ENCODE measurements around the gene ANTXR2. TPM values are rescaled to one million over a fixed set of nuclear protein-coding genes. Genes with fewer than 3 reads are reported as not detected.
"Not testable (repeated sequence)": the region's sequence is repeated elsewhere in the genome, so short reads cannot be mapped to it uniquely, and the experiment has no call there.

Gene ANTXR2
- total RNA-seq, 5 donors from 2014 or later (not counting 1 experiment from before 2014, with no cell fraction given): 45.1 to 64.3 (median 48.2) TPM

DNA sequence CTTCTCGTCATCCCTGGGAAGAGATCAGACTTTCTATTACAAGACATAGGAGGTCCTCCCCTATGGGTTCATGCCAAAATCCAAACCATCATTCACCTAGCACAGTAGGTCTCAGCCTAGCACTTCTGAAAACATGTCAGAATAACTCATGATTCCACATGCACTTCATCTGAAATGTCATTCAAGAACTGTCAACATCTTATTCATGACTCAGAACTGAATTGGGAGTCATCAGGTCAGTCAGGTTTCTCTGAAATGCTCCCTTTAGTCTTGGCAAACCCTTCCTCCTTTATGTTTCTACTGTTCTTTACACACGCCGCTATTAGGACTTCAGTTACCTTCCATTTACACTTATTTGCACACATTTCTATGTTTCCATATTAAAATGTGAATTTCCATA, 67.2 kb downstream of the ANTXR2 start:
- H3K4me1 Mint-ChIP-seq: peaks cover 44 to 54% (median 50%) of the 10 kb centered on the region in 3 donors
- Histone ChIP-seq H3K36me3 (ENCODE audit: control insufficient read depth in 2 of 2, extremely low read depth in 1 of 2, insufficient read depth in 1 of 2, low read length in 1 of 2) (no peaks in the 10 kb centered on the region), H3K4me1 (ENCODE audit: control insufficient read depth in 1 of 2, extremely low read depth in 1 of 2, insufficient read depth in 2 of 2, low read length in 2 of 2) (peaks cover 0 to 8% of the 10 kb centered on the region in 2 experiments), H3K27me3 (replicated peaks in 1 of 2; ENCODE audit: control insufficient read depth in 2 of 2, extremely low read depth in 1 of 2, insufficient read depth in 2 of 2, low read length in 1 of 2) (no peaks in the 10 kb centered on the region), H3K27ac (ENCODE audit: low read length) (no peak overlapping the region), H3K4me3 (ENCODE audit: control insufficient read depth in 1 of 2, extremely low read depth in 1 of 2, low read length in 1 of 2) (no peak overlapping the region), H3K9me3 (no peaks in the 10 kb centered on the region)
- ChIA-PET CTCF (no interaction called here), POLR2A (no interaction called here)
- peak overlapping the region; percentile 25 to 52 for H3K27ac Mint-ChIP-seq
- no peaks in the 10 kb centered on the region for H3K27me3 Mint-ChIP-seq
- ATAC-seq (replicated peaks in 1 of 4) (peak in 3 of 4 experiments; percentile 26 to 55 (median 36)), DNase-seq (no peak)
- peaks cover 7 to 9% (median 7%) of the 10 kb centered on the region in 3 donors for H3K9me3 Mint-ChIP-seq
- 81% methylated on average over 3 of the region's 3 CpGs for WGBS (ENCODE audit: insufficient coverage)
- peaks cover 62% of the 10 kb centered on the region for H3K36me3 Mint-ChIP-seq
- H3K4me3 Mint-ChIP-seq: no peak overlapping the region

DNA sequence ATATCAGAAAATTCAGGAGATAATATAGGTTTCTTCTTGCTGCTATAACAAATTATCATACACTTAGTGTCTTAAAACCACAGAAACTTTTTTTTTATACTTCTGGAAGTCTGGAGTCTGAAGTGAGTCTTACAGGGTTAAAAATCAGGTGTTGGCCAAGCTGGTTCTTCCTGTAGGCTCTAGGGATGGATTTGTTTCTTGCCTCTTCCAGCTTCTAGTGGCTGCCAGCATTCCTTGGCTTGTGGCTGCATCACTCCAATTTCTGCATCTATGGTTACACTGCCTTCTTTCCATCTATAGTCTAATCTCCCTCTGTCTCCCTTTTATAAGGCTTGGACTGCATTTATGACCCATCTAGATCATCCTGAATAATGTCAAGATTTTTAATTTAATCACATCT, 68.7 kb downstream of the ANTXR2 start:
- no peak for DNase-seq
- no peak overlapping the region for H3K4me3 Mint-ChIP-seq
- ChIA-PET POLR2A (no interaction called here), CTCF (interaction anchor here in 1 of 2 donors (0.7 kb wide), 1 partner anchor 333 kb away, joined by 3 read pairs; no protein-coding TSS in a partner anchor)
- H3K9me3 ChIP-seq: no peaks in the 10 kb centered on the region
- H3K36me3 ChIP-seq (ENCODE audit: control insufficient read depth in 2 of 2, extremely low read depth in 1 of 2, insufficient read depth in 1 of 2, low read length in 1 of 2): no peaks in the 10 kb centered on the region
- no peak overlapping the region for H3K4me3 ChIP-seq (ENCODE audit: control insufficient read depth in 1 of 2, extremely low read depth in 1 of 2, low read length in 1 of 2)
- no peaks in the 10 kb centered on the region for H3K27me3 ChIP-seq (replicated peaks in 1 of 2; ENCODE audit: control insufficient read depth in 2 of 2, extremely low read depth in 1 of 2, insufficient read depth in 2 of 2, low read length in 1 of 2)
- no peak overlapping the region for H3K27ac Mint-ChIP-seq
- no peaks in the 10 kb centered on the region for H3K27me3 Mint-ChIP-seq
- H3K27ac ChIP-seq (ENCODE audit: low read length): no peak overlapping the region
- peaks cover 37 to 45% (median 41%) of the 10 kb centered on the region in 3 donors for H3K4me1 Mint-ChIP-seq
- no peak for ATAC-seq (replicated peaks in 1 of 4)
- peaks cover 7 to 9% (median 7%) of the 10 kb centered on the region in 3 donors for H3K9me3 Mint-ChIP-seq
- peaks cover 54% of the 10 kb centered on the region for H3K36me3 Mint-ChIP-seq
- H3K4me1 ChIP-seq (ENCODE audit: control insufficient read depth in 1 of 2, extremely low read depth in 1 of 2, insufficient read depth in 2 of 2, low read length in 2 of 2): peaks cover 0 to 8% of the 10 kb centered on the region in 2 experiments

DNA sequence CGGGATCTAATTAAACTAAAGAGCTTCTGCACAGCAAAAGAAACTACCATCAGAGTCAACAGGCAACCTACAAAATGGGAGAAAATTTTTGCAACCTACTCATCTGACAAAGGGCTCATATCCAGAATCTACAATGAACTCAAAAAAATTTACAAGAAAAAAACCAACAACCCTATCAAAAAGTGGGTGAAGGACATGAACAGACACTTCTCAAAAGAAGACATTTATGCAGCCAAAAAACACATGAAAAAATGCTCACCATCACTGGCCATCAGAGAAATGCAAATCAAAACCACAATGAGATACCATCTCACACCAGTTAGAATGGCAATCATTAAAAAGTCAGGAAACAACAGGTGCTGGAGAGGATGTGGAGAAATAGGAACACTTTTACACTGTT, 70.5 kb downstream of the ANTXR2 start:
- H3K27me3 ChIP-seq (replicated peaks in 1 of 2; ENCODE audit: control insufficient read depth in 2 of 2, extremely low read depth in 1 of 2, insufficient read depth in 2 of 2, low read length in 1 of 2); DNase-seq; H3K27ac ChIP-seq (ENCODE audit: low read length); H3K9me3 Mint-ChIP-seq; ATAC-seq (replicated peaks in 1 of 4); H3K4me3 Mint-ChIP-seq; H3K27ac Mint-ChIP-seq; H3K9me3 ChIP-seq; H3K36me3 ChIP-seq (ENCODE audit: control insufficient read depth in 2 of 2, extremely low read depth in 1 of 2, insufficient read depth in 1 of 2, low read length in 1 of 2); H3K4me3 ChIP-seq (ENCODE audit: control insufficient read depth in 1 of 2, extremely low read depth in 1 of 2, low read length in 1 of 2); H3K27me3 Mint-ChIP-seq; CTCF ChIA-PET; POLR2A ChIA-PET: not testable (repeated sequence)
- Mint-ChIP-seq H3K4me1 (peaks cover 30 to 44% (median 34%) of the 10 kb centered on the region in 3 donors), H3K36me3 (peaks cover 50% of the 10 kb centered on the region)
- no CpG with 5 or more reads among the region's 1 CpG for WGBS (ENCODE audit: insufficient coverage)
- H3K4me1 ChIP-seq (ENCODE audit: control insufficient read depth in 1 of 2, extremely low read depth in 1 of 2, insufficient read depth in 2 of 2, low read length in 2 of 2): peaks cover 0 to 11% of the 10 kb centered on the region in 2 experiments

DNA sequence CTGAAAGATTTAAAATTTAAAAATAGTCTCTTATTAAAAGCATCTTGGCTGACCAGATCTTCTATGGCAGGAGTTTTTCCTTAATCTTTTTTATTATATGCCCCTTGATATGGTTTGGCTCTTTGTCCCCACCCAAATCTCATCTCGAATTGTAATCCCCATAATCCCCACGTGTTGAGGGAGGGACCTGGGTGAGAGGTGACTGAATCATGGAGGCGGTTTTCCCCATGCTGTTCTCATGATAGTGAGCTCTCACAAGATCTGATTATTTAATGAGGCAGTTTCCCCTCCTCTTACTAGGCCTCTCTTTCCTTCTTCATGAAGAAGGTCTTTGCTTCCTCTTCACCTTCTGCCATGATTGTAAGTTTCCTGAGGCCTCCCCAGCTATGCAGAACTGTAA, 74.0 kb downstream of the ANTXR2 start:
- WGBS (ENCODE audit: insufficient coverage): no CpG with 5 or more reads among the region's 3 CpGs
- H3K27me3 ChIP-seq (replicated peaks in 1 of 2; ENCODE audit: control insufficient read depth in 2 of 2, extremely low read depth in 1 of 2, insufficient read depth in 2 of 2, low read length in 1 of 2); H3K27ac ChIP-seq (ENCODE audit: low read length); H3K27ac Mint-ChIP-seq; H3K4me3 Mint-ChIP-seq; DNase-seq; H3K9me3 Mint-ChIP-seq; ATAC-seq (replicated peaks in 1 of 4); CTCF ChIA-PET; H3K4me1 ChIP-seq (ENCODE audit: control insufficient read depth in 1 of 2, extremely low read depth in 1 of 2, insufficient read depth in 2 of 2, low read length in 2 of 2); H3K4me3 ChIP-seq (ENCODE audit: control insufficient read depth in 1 of 2, extremely low read depth in 1 of 2, low read length in 1 of 2); H3K36me3 ChIP-seq (ENCODE audit: control insufficient read depth in 2 of 2, extremely low read depth in 1 of 2, insufficient read depth in 1 of 2, low read length in 1 of 2); POLR2A ChIA-PET; H3K9me3 ChIP-seq; H3K27me3 Mint-ChIP-seq: not testable (repeated sequence)
- H3K4me1 Mint-ChIP-seq: peaks cover 15 to 43% (median 29%) of the 10 kb centered on the region in 3 donors
- peaks cover 48% of the 10 kb centered on the region for H3K36me3 Mint-ChIP-seq

- Histone ChIP-seq H3K4me3 (ENCODE audit: control insufficient read depth in 1 of 2, extremely low read depth in 1 of 2, low read length in 1 of 2) (no peak overlapping the region), H3K27me3 (replicated peaks in 1 of 2; ENCODE audit: control insufficient read depth in 2 of 2, extremely low read depth in 1 of 2, insufficient read depth in 2 of 2, low read length in 1 of 2) (no peaks in the 10 kb centered on the region), H3K4me1 (ENCODE audit: control insufficient read depth in 1 of 2, extremely low read depth in 1 of 2, insufficient read depth in 2 of 2, low read length in 2 of 2) (peaks cover 0 to 3% of the 10 kb centered on the region in 2 experiments), H3K36me3 (ENCODE audit: control insufficient read depth in 2 of 2, extremely low read depth in 1 of 2, insufficient read depth in 1 of 2, low read length in 1 of 2) (no peaks in the 10 kb centered on the region), H3K27ac (ENCODE audit: low read length) (no peak overlapping the region), H3K9me3 (no peaks in the 10 kb centered on the region)
- ChIA-PET CTCF (interaction anchor here in 1 of 2 donors (1.0 kb wide), 1 partner anchor 9 kb away, joined by 3 read pairs; no protein-coding TSS in a partner anchor), POLR2A (no interaction called here)
- peaks cover 42% of the 10 kb centered on the region for H3K36me3 Mint-ChIP-seq
- H3K4me1 Mint-ChIP-seq: peaks cover 18 to 49% (median 36%) of the 10 kb centered on the region in 3 donors
- no peak overlapping the region for H3K4me3 Mint-ChIP-seq
- DNase-seq (no peak), ATAC-seq (replicated peaks in 1 of 4) (no peak)
- H3K27ac Mint-ChIP-seq: no peak overlapping the region
- H3K9me3 Mint-ChIP-seq: no peaks in the 10 kb centered on the region
- no CpG with 5 or more reads among the region's 1 CpG for WGBS (ENCODE audit: insufficient coverage)
- H3K27me3 Mint-ChIP-seq: no peaks in the 10 kb centered on the region
These were observed 74.8 kb downstream of the ANTXR2 start for GRCh38 chr4:79998201-79998600.

GRCh38 chr4:79996851-79997250, 76.2 kb downstream of the ANTXR2 start:
- Histone ChIP-seq H3K27ac (ENCODE audit: low read length) (no peak overlapping the region), H3K27me3 (replicated peaks in 1 of 2; ENCODE audit: control insufficient read depth in 2 of 2, extremely low read depth in 1 of 2, insufficient read depth in 2 of 2, low read length in 1 of 2) (no peaks in the 10 kb centered on the region), H3K4me3 (ENCODE audit: control insufficient read depth in 1 of 2, extremely low read depth in 1 of 2, low read length in 1 of 2) (no peak overlapping the region), H3K36me3 (ENCODE audit: control insufficient read depth in 2 of 2, extremely low read depth in 1 of 2, insufficient read depth in 1 of 2, low read length in 1 of 2) (no peaks in the 10 kb centered on the region), H3K4me1 (ENCODE audit: control insufficient read depth in 1 of 2, extremely low read depth in 1 of 2, insufficient read depth in 2 of 2, low read length in 2 of 2) (peaks cover 0 to 3% of the 10 kb centered on the region in 2 experiments), H3K9me3 (no peaks in the 10 kb centered on the region)
- H3K27me3 Mint-ChIP-seq: no peaks in the 10 kb centered on the region
- peaks cover 21 to 56% (median 44%) of the 10 kb centered on the region in 3 donors for H3K4me1 Mint-ChIP-seq
- ATAC-seq (replicated peaks in 1 of 4) (no peak), DNase-seq (no peak)
- H3K9me3 Mint-ChIP-seq: no peaks in the 10 kb centered on the region
- H3K4me3 Mint-ChIP-seq: no peak overlapping the region
- ChIA-PET CTCF (interaction anchor here in 1 of 2 donors (0.7 kb wide), 1 partner anchor 1597 kb away, joined by 4 read pairs; no protein-coding TSS in a partner anchor), POLR2A (no interaction called here)
- no peak overlapping the region for H3K27ac Mint-ChIP-seq
- peaks cover 38% of the 10 kb centered on the region for H3K36me3 Mint-ChIP-seq
- 100% methylated on average over 1 of the region's 2 CpGs for WGBS (ENCODE audit: insufficient coverage)

DNA sequence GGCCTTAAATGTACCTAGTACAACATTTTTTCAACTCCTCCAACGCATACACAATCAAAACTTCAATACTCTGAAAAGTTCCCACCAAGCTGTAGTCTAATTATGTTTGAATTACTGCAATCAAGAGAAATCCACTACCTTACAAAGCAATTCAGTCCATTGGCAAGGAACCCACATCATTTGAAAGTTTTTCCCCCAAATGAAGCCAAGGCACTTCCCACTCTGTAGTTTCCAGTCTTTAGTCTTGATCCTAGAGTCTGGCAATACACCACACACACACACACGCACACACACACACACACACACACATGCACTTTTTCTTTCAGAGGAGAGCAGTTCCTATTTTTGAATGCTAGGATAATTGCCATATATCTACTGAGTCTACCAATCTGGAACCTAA, 79.6 kb downstream of the ANTXR2 start:
- peaks cover 46% of the 10 kb centered on the region for H3K36me3 Mint-ChIP-seq
- H3K4me3 Mint-ChIP-seq: no peak overlapping the region
- H3K27me3 Mint-ChIP-seq: no peaks in the 10 kb centered on the region
- no peak for DNase-seq
- peaks cover 0 to 3% (median 0%) of the 10 kb centered on the region in 3 donors for H3K9me3 Mint-ChIP-seq
- no peak overlapping the region for H3K27ac Mint-ChIP-seq
- ChIA-PET POLR2A (no interaction called here), CTCF (no interaction called here)
- no peak for ATAC-seq (replicated peaks in 1 of 4)
- H3K4me1 ChIP-seq (ENCODE audit: control insufficient read depth in 1 of 2, extremely low read depth in 1 of 2, insufficient read depth in 2 of 2, low read length in 2 of 2): peaks cover 0 to 3% of the 10 kb centered on the region in 2 experiments
- H3K36me3 ChIP-seq (ENCODE audit: control insufficient read depth in 2 of 2, extremely low read depth in 1 of 2, insufficient read depth in 1 of 2, low read length in 1 of 2): no peaks in the 10 kb centered on the region
- no peaks in the 10 kb centered on the region for H3K27me3 ChIP-seq (replicated peaks in 1 of 2; ENCODE audit: control insufficient read depth in 2 of 2, extremely low read depth in 1 of 2, insufficient read depth in 2 of 2, low read length in 1 of 2)
- H3K9me3 ChIP-seq: no peaks in the 10 kb centered on the region
- H3K4me1 Mint-ChIP-seq: peaks cover 41 to 75% (median 62%) of the 10 kb centered on the region in 3 donors
- WGBS (ENCODE audit: insufficient coverage): 100% methylated on average over 1 of the region's 2 CpGs
- H3K4me3 ChIP-seq (ENCODE audit: control insufficient read depth in 1 of 2, extremely low read depth in 1 of 2, low read length in 1 of 2): no peak overlapping the region
- H3K27ac ChIP-seq (ENCODE audit: low read length): no peak overlapping the region

Measured in T-cell (primary cell).